ENCODE measurements around the gene SCPEP1.

SCPEP1 gene

GRCh38 chr17:56985371-56986162 is 7.6 kb downstream of the SCPEP1 start:
- no peak for TF ChIP-seq CEBPB (IDR thresholded peaks at IDR 0.05)
- TF ChIP-seq MAX (IDR thresholded peaks at IDR 0.05) = no peak
- no peak for TF ChIP-seq TEAD4 (IDR thresholded peaks at IDR 0.05)
- TF ChIP-seq NFIC (IDR thresholded peaks at IDR 0.05) = no peak
- no peak for TF ChIP-seq EP300 (IDR thresholded peaks at IDR 0.05; ENCODE audit: borderline replicate concordance)
- no peak for TF ChIP-seq EGR1 (IDR thresholded peaks at IDR 0.05)
- TF ChIP-seq RAD21 (IDR thresholded peaks at IDR 0.05; ENCODE audit: low read depth) = no peak
- no peak for TF ChIP-seq TCF12 (IDR thresholded peaks at IDR 0.05; ENCODE audit: low read depth)
- TF ChIP-seq FOXM1 (IDR thresholded peaks at IDR 0.05; ENCODE audit: borderline replicate concordance, low read depth) = no peak
- TF ChIP-seq REST (IDR thresholded peaks at IDR 0.05; ENCODE audit: low read depth) = no peak
- no peak for TF ChIP-seq TAF1 (IDR thresholded peaks at IDR 0.05; ENCODE audit: low read depth)
- no peak for TF ChIP-seq USF1 (IDR thresholded peaks at IDR 0.05)
- no peak for TF ChIP-seq YY1 (IDR thresholded peaks at IDR 0.05; ENCODE audit: low read depth)
- TF ChIP-seq CREB1 (IDR thresholded peaks at IDR 0.05; ENCODE audit: low read depth) = no peak
- TF ChIP-seq ZBTB7A (IDR thresholded peaks at IDR 0.05; ENCODE audit: low read depth) = no peak

GRCh38 chr17:56987283-56987834 is 9.4 kb downstream of the SCPEP1 start:
- TF ChIP-seq MAX (IDR thresholded peaks at IDR 0.05) (no peak), EGR1 (IDR thresholded peaks at IDR 0.05) (no peak), TCF12 (IDR thresholded peaks at IDR 0.05; ENCODE audit: low read depth) (no peak), EP300 (IDR thresholded peaks at IDR 0.05; ENCODE audit: borderline replicate concordance) (no peak), TAF1 (IDR thresholded peaks at IDR 0.05; ENCODE audit: low read depth) (no peak), RAD21 (IDR thresholded peaks at IDR 0.05; ENCODE audit: low read depth) (no peak), TEAD4 (IDR thresholded peaks at IDR 0.05) (no peak), YY1 (IDR thresholded peaks at IDR 0.05; ENCODE audit: low read depth) (no peak), NFIC (IDR thresholded peaks at IDR 0.05) (no peak), FOXM1 (IDR thresholded peaks at IDR 0.05; ENCODE audit: borderline replicate concordance, low read depth) (no peak), REST (IDR thresholded peaks at IDR 0.05; ENCODE audit: low read depth) (no peak)

GRCh38 chr17:56988901-56989572 is 11.1 kb downstream of the SCPEP1 start:
- TF ChIP-seq REST (IDR thresholded peaks at IDR 0.05; ENCODE audit: low read depth) = no peak
- no peak for TF ChIP-seq CEBPB (IDR thresholded peaks at IDR 0.05)
- TF ChIP-seq FOXM1 (IDR thresholded peaks at IDR 0.05; ENCODE audit: borderline replicate concordance, low read depth) = no peak
- TF ChIP-seq ZBTB7A (IDR thresholded peaks at IDR 0.05; ENCODE audit: low read depth) = no peak
- TF ChIP-seq MAX (IDR thresholded peaks at IDR 0.05) = no peak
- TF ChIP-seq CREB1 (IDR thresholded peaks at IDR 0.05; ENCODE audit: low read depth) = no peak
- no peak for TF ChIP-seq TEAD4 (IDR thresholded peaks at IDR 0.05)
- TF ChIP-seq TAF1 (IDR thresholded peaks at IDR 0.05; ENCODE audit: low read depth) = no peak
- no peak for TF ChIP-seq USF1 (IDR thresholded peaks at IDR 0.05)
- no peak for TF ChIP-seq EGR1 (IDR thresholded peaks at IDR 0.05)
- TF ChIP-seq TCF12 (IDR thresholded peaks at IDR 0.05; ENCODE audit: low read depth) = no peak
- TF ChIP-seq NFIC (IDR thresholded peaks at IDR 0.05) = no peak
- TF ChIP-seq YY1 (IDR thresholded peaks at IDR 0.05; ENCODE audit: low read depth) = no peak
- no peak for TF ChIP-seq EP300 (IDR thresholded peaks at IDR 0.05; ENCODE audit: borderline replicate concordance)
- no peak for TF ChIP-seq RAD21 (IDR thresholded peaks at IDR 0.05; ENCODE audit: low read depth)

Measured in Ishikawa (cell line).